Hepatic stellate cell (primary cell): Measurements from ENCODE around the gene TMEM126B.
"Not testable (repeated sequence)": the region's sequence is repeated elsewhere in the genome, so short reads cannot be mapped to it uniquely, and the experiment has no call there.

ENCODE experiments used
- DNase-seq: peaks from one replicate; pipeline ENCODE4 v3.0.0; 2011; ENCODE audit warnings: low spot score

The TMEM126B gene

GRCh38 chr11:85627998-85628770 lies at the start of gene TMEM126B:
Gene TMEM126B (plus strand): TSS chr11:85628593. CDS start chr11:85628608, 15 bp downstream.
- peak; percentile 82 for DNase-seq

GRCh38 chr11:85582111-85582510 lies 46.3 kb upstream of the TMEM126B start:
- no peak for DNase-seq

- no peak for DNase-seq
Observed at GRCh38 chr11:85589373-85589772, 39.0 kb upstream of the TMEM126B start.

GRCh38 chr11:85590848-85591483 lies 37.4 kb upstream of the TMEM126B start:
- peak; percentile 14 for DNase-seq

- peak; percentile 13 for DNase-seq
Observed at GRCh38 chr11:85595285-85595884, 33.0 kb upstream of the TMEM126B start.

- no peak for DNase-seq
Observed at GRCh38 chr11:85596886-85597285, 31.5 kb upstream of the TMEM126B start.

- no peak for DNase-seq
Observed at GRCh38 chr11:85599083-85599482, 29.3 kb upstream of the TMEM126B start.

GRCh38 chr11:85602526-85603213 lies 25.7 kb upstream of the TMEM126B start:
- no peak for DNase-seq

GRCh38 chr11:85603220-85603619 lies 25.2 kb upstream of the TMEM126B start:
- DNase-seq: no peak

- not testable (repeated sequence) for DNase-seq
Observed at GRCh38 chr11:85606237-85606636, 22.2 kb upstream of the TMEM126B start.

- DNase-seq: not testable (repeated sequence)
Observed at GRCh38 chr11:85608621-85609020, 19.8 kb upstream of the TMEM126B start.

GRCh38 chr11:85609286-85609685 lies 19.1 kb upstream of the TMEM126B start:
- not testable (repeated sequence) for DNase-seq

GRCh38 chr11:85611643-85612042 lies 16.8 kb upstream of the TMEM126B start:
- DNase-seq: not testable (repeated sequence)

GRCh38 chr11:85619499-85619898 lies 8.9 kb upstream of the TMEM126B start:
- no peak for DNase-seq

- DNase-seq: no peak
Observed at GRCh38 chr11:85620256-85620655, 8.1 kb upstream of the TMEM126B start.

GRCh38 chr11:85626496-85626895 lies 1.9 kb upstream of the TMEM126B start:
- DNase-seq: no peak

- DNase-seq: peak; percentile 14
Observed at GRCh38 chr11:85627332-85627997, 928 bp upstream of the TMEM126B start, which contains the start of gene DLG2. Gene DLG2 (minus strand): TSS chr11:85627344.

- DNase-seq: no peak
Observed at GRCh38 chr11:85628771-85629341, 463 bp downstream of the TMEM126B start.

GRCh38 chr11:85634747-85635146 lies 6.4 kb downstream of the TMEM126B start:
- DNase-seq: no peak

- no peak for DNase-seq
Observed at GRCh38 chr11:85643191-85643614, 14.8 kb downstream of the TMEM126B start.

GRCh38 chr11:85647078-85647477 lies 18.7 kb downstream of the TMEM126B start:
- no peak for DNase-seq
